IMR-90 (cell line): Measurements from ENCODE around the gene CCDC17. TPM values are rescaled to one million over a fixed set of nuclear protein-coding genes. Genes with fewer than 3 reads are reported as not detected.
A peak's percentile ranks its signal among the peaks of the same experiment; 100 is the strongest.

Source experiments
- ATAC-seq: fragments of 200-7000 bp; cut with Tn5 transposase; 2 replicates; pipeline ENCODE4 v1.9.1; 2020; ENCODE audit warnings: low read depth, mild to moderate bottlenecking, moderate library complexity
- BruUV-seq: library from RNA; stranded (reverse); fragments of 400-500 nt; replicated peaks from 2 replicates; lab custom pipeline; 2021; lab: Mats Ljungman, UMichigan
- CTCF ChIA-PET: fragments of 300-600 bp; formaldehyde crosslinking; extraction: SDS; loops from one replicate; lab custom pipeline; 2021; ENCODE audit warnings: antibody characterized with exemption; lab: Yijun Ruan, JAX
- POLR2A ChIA-PET: fragments of 300-600 bp; sonication (Branson Sonifier 250); formaldehyde crosslinking; loops from one replicate; lab custom pipeline; 2022; ENCODE audit warnings: antibody characterized with exemption; ENCODE audit not compliant: unreplicated experiment; lab: Charles Lee
- DNase-seq: peaks from one replicate; pipeline ENCODE4 v3.0.0; 2013
- H2AFZ ChIP-seq: replicated peaks from 2 replicates; pipeline ENCODE3; 2013; ENCODE audit warnings: low read length, mild to moderate bottlenecking; ENCODE audit not compliant: poor library complexity
- H2AK5ac ChIP-seq: 2 replicates; pipeline ENCODE4 v1.6.1; 2013; ENCODE audit warnings: low read depth, low read length, inconsistent platforms
- H2AK9ac ChIP-seq: replicated peaks from 2 replicates; pipeline ENCODE3; 2013; ENCODE audit warnings: mild to moderate bottlenecking, low read depth, low read length, moderate library complexity; ENCODE audit not compliant: poor library complexity
- H2BK120ac ChIP-seq: 2 replicates; pipeline ENCODE4 v1.6.1; 2013; ENCODE audit warnings: low read depth, low read length, inconsistent platforms
- H2BK15ac ChIP-seq: 3 replicates; pipeline ENCODE4 v1.6.1; 2013; ENCODE audit warnings: low read depth, low read length, inconsistent platforms
- H2BK20ac ChIP-seq: 2 replicates; pipeline ENCODE4 v1.6.1; 2013; ENCODE audit warnings: low read depth, mild to moderate bottlenecking, inconsistent platforms, low read length, moderate library complexity
- H2BK5ac ChIP-seq: 2 replicates; pipeline ENCODE4 v1.6.1; 2013; ENCODE audit warnings: mild to moderate bottlenecking, low read depth, low read length, inconsistent platforms; ENCODE audit not compliant: poor library complexity, severe bottlenecking
- H3K14ac ChIP-seq: replicated peaks from 2 replicates; pipeline ENCODE4 v1.6.1; 2013; ENCODE audit warnings: low read depth, low read length, inconsistent platforms
- H3K18ac ChIP-seq: 2 replicates; pipeline ENCODE4 v1.6.1; 2013; ENCODE audit warnings: low read depth, low read length, control low read depth
- H3K23ac ChIP-seq: 2 replicates; pipeline ENCODE4 v1.6.1; 2013; ENCODE audit warnings: low read depth, low read length, inconsistent platforms
- H3K27ac ChIP-seq: 2 replicates; pipeline ENCODE4 v1.5.1; 2013; ENCODE audit warnings: mild to moderate bottlenecking, control low read depth, low read length; ENCODE audit not compliant: insufficient read depth
- H3K27me3 ChIP-seq: 2 replicates; pipeline ENCODE4 v1.6.1; 2013; ENCODE audit warnings: low read length; ENCODE audit not compliant: control insufficient read depth, insufficient read depth
- H3K36me3 ChIP-seq: 2 replicates; pipeline ENCODE4 v1.6.1; 2013; ENCODE audit warnings: low read length, mixed read lengths; ENCODE audit not compliant: control insufficient read depth, insufficient read depth
- H3K4ac ChIP-seq: 2 replicates; pipeline ENCODE4 v1.6.1; 2013; ENCODE audit warnings: low read depth, low read length, inconsistent platforms
- H3K4me1 ChIP-seq: 2 replicates; pipeline ENCODE4 v1.6.1; 2013; ENCODE audit warnings: low read length, mixed read lengths; ENCODE audit not compliant: control insufficient read depth, insufficient read depth
- H3K4me2 ChIP-seq: 2 replicates; pipeline ENCODE4 v1.6.1; 2013; ENCODE audit warnings: low read depth, mild to moderate bottlenecking, control low read depth, low read length, moderate library complexity
- H3K4me3 ChIP-seq: 2 replicates; pipeline ENCODE4 v1.5.1; 2013; ENCODE audit warnings: low read depth, mild to moderate bottlenecking, control low read depth, low read length, moderate library complexity; ENCODE audit not compliant: insufficient read depth
- H3K56ac ChIP-seq: 2 replicates; pipeline ENCODE4 v1.6.1; 2013; ENCODE audit warnings: low read length, inconsistent platforms; ENCODE audit not compliant: insufficient read depth; ENCODE audit errors: extremely low read depth
- H3K79me1 ChIP-seq, 2 experiments: 2 replicates each; pipeline ENCODE4 v1.6.1; 2013; ENCODE audit warnings: low read length in 2 of 2, inconsistent platforms in 1 of 2, low read depth in 1 of 2
- H3K9ac ChIP-seq: 2 replicates; pipeline ENCODE4 v1.6.1; 2013; ENCODE audit warnings: low read depth, low read length, control low read depth
- H3K9me1 ChIP-seq: 2 replicates; pipeline ENCODE4 v1.6.1; 2013; ENCODE audit warnings: low read length, inconsistent platforms; ENCODE audit not compliant: insufficient read depth
- H3K9me3 ChIP-seq: 2 replicates; pipeline ENCODE4 v1.6.1; 2013; ENCODE audit warnings: low read length; ENCODE audit not compliant: control insufficient read depth, insufficient read depth
- H4K20me1 ChIP-seq: 2 replicates; pipeline ENCODE4 v1.6.1; 2013; ENCODE audit warnings: low read length, inconsistent platforms; ENCODE audit not compliant: insufficient read depth
- H4K5ac ChIP-seq: 2 replicates; pipeline ENCODE4 v1.6.1; 2013; ENCODE audit warnings: mild to moderate bottlenecking, low read depth, low read length, control low read depth
- H4K8ac ChIP-seq, 2 experiments: 2 replicates each; pipeline ENCODE4 v1.6.1; 2013; ENCODE audit warnings: low read depth in 2 of 2, low read length in 2 of 2, control low read depth in 1 of 2, inconsistent platforms in 1 of 2
- H4K91ac ChIP-seq: 2 replicates; pipeline ENCODE4 v1.6.1; 2013; ENCODE audit warnings: low read depth, low read length, inconsistent platforms; ENCODE audit not compliant: insufficient read depth
- CEBPB ChIP-seq: IDR thresholded peaks from 2 replicates; pipeline ENCODE4 v1.6.1; 2012; ENCODE audit warnings: low read depth, low read length, improper control_type of control experiment
- CHD1 ChIP-seq: IDR thresholded peaks from 2 replicates; pipeline ENCODE4 v1.6.1; 2012; ENCODE audit warnings: low read depth, low read length, improper control_type of control experiment
- CTCF ChIP-seq: conservative IDR thresholded peaks from 2 replicates; pipeline ENCODE4 v1.5.1; 2012; ENCODE audit warnings: mild to moderate bottlenecking, low read depth, low read length, improper control_type of control experiment
- ELK1 ChIP-seq: fragments of 150-350 bp; IDR thresholded peaks from 2 replicates; pipeline ENCODE4 v1.6.1; 2016; ENCODE audit warnings: low read depth, mild to moderate bottlenecking, low read length, moderate library complexity, borderline replicate concordance
- FOS ChIP-seq: fragments of 150-350 bp; IDR thresholded peaks from 2 replicates; pipeline ENCODE4 v1.6.1; 2016; ENCODE audit warnings: low read depth, low read length
- MAFK ChIP-seq: IDR thresholded peaks from 2 replicates; pipeline ENCODE4 v1.6.1; 2012; ENCODE audit warnings: low read depth, low read length, improper control_type of control experiment
- MXI1 ChIP-seq: IDR thresholded peaks from 2 replicates; pipeline ENCODE4 v1.6.1; 2012; ENCODE audit warnings: low read depth, mild to moderate bottlenecking, low read length, moderate library complexity, borderline replicate concordance
- NFE2L2 ChIP-seq: fragments of 150-350 bp; IDR thresholded peaks from 2 replicates; pipeline ENCODE4 v1.6.1; 2016; ENCODE audit warnings: low read depth, mild to moderate bottlenecking, low read length
- POLR2A ChIP-seq: IDR thresholded peaks from 2 replicates; pipeline ENCODE4 v1.6.1; 2012; ENCODE audit warnings: mild to moderate bottlenecking, low read depth, low read length
- RAD21 ChIP-seq: IDR thresholded peaks from 2 replicates; pipeline ENCODE4 v1.6.1; 2012; ENCODE audit warnings: low read length, improper control_type of control experiment
- RCOR1 ChIP-seq: IDR thresholded peaks from 2 replicates; pipeline ENCODE4 v1.6.1; 2012; ENCODE audit warnings: mild to moderate bottlenecking, low read length, improper control_type of control experiment; ENCODE audit not compliant: insufficient replicate concordance
- SMC3 ChIP-seq: fragments of 150-350 bp; IDR thresholded peaks from 2 replicates; pipeline ENCODE4 v1.6.1; 2016; ENCODE audit warnings: low read depth, mild to moderate bottlenecking, antibody characterized with exemption, low read length, moderate library complexity
- WGBS, 2 experiments: methylation state at CpG; one replicate each; pipeline versions ENCODE4 v1.1.5 to v1.1.7; 2013; ENCODE audit warnings: missing lambda C conversion rate in 2 of 2; ENCODE audit not compliant: insufficient read length in 1 of 2; ENCODE audit errors: extremely low coverage in 2 of 2; 5-methylcytosine and 5-hydroxymethylcytosine counted together
- dilution Hi-C: fragments of 300-500 bp; cut with HindIII; formaldehyde crosslinking; loops from one replicate; pipeline ENCODE4 v1.14.3; 2018; ENCODE audit warnings: low sequenced_read_pairs; ENCODE audit not compliant: unreplicated experiment
- in situ Hi-C: fragments of 300-500 bp; cut with MboI; formaldehyde crosslinking; loops from 3 replicates; pipeline ENCODE4 v1.14.3; 2019; ENCODE audit warnings: low sequenced_read_pairs, inconsistent platforms, mixed read lengths
- intact Hi-C: fragments of 100-400 bp; cut with micrococcal nuclease; formaldehyde crosslinking; loops from 2 replicates; pipeline ENCODE4 v1.10.0; 2022
- polyA plus RNA-seq, 3 experiments: library from polyadenylated mRNA; depleted of rRNA; stranded (reverse); fragments of >200 nt; gene quantifications; 2 replicates each; pipeline ENCODE4 v1.2.3, GENCODE V29; 2012; ENCODE audit warnings: low replicate concordance in 1 of 3
- total RNA-seq: library from RNA; depleted of rRNA; stranded (reverse); fragments of >200 nt; gene quantifications from 2 replicates; pipeline ENCODE4 v1.2.3, GENCODE V29; 2012

Gene CCDC17
- total and polyA plus RNA-seq, 2 of the 4 experiments (the other 2 are of a cell fraction), result 0.18 to 0.26 TPM

GRCh38 chr1:45608175-45609156 is 15.4 kb downstream of the CCDC17 start (continued):
- TF ChIP-seq MAFK (no peak), POLR2A (no peak), FOS (no peak)

- H4K91ac ChIP-seq, result no peak overlapping the region
- H2AK9ac ChIP-seq, result no peak overlapping the region
- no peak overlapping the region for H3K18ac ChIP-seq
- peaks cover 22% of the 10 kb centered on the region for H3K36me3 ChIP-seq
- BruUV-seq, result TSS peak; percentile 63
- no peak overlapping the region for H3K9ac ChIP-seq
- no peak overlapping the region for H4K8ac ChIP-seq
- H2BK5ac ChIP-seq, result no peak overlapping the region
- 69% methylated on average over 5 of the region's 6 CpGs; no CpG with 5 or more reads in 1 of the 2 experiments for WGBS, 2 experiments
- DNase-seq (no peak), ATAC-seq (no peak)
- no peak overlapping the region for H2BK20ac ChIP-seq
- H2BK15ac ChIP-seq, result no peak overlapping the region
- no peak overlapping the region for H3K27ac ChIP-seq
- H2AFZ ChIP-seq, result no peak overlapping the region
- H2BK120ac ChIP-seq, result no peak overlapping the region
- peaks cover 18 to 20% of the 10 kb centered on the region in 2 experiments for H3K79me1 ChIP-seq
- H3K4me2 ChIP-seq, result no peak overlapping the region
- no peak overlapping the region for H4K5ac ChIP-seq
- no peak overlapping the region for H3K23ac ChIP-seq
- intact Hi-C loops, result no loop called here
- no peak overlapping the region for H3K14ac ChIP-seq
- H3K4me1 ChIP-seq, result 0 out of 2 replicates have a peak, but pooled peaks cover under 1% of the 10 kb centered on the region
- no peak overlapping the region for H3K4ac ChIP-seq
- POLR2A ChIA-PET, result no interaction called here
- H3K27me3 ChIP-seq, result no peaks in the 10 kb centered on the region
- in situ Hi-C loops, result no loop called here
- H2AK5ac ChIP-seq, result no peak overlapping the region
- no peak overlapping the region for H3K56ac ChIP-seq
- H3K4me3 ChIP-seq, result no peak overlapping the region
- no peaks in the 10 kb centered on the region for H3K9me3 ChIP-seq
- H3K9me1 ChIP-seq, result peaks cover 3% of the 10 kb centered on the region
- dilution Hi-C loops, result no loop called here
- CTCF ChIA-PET, result no interaction called here
- peaks cover 3% of the 10 kb centered on the region for H4K20me1 ChIP-seq
- TF ChIP-seq POLR2A (no peak), NFE2L2 (no peak), MXI1 (no peak), RCOR1 (no peak), CEBPB (no peak), ELK1 (no peak), FOS (no peak), SMC3 (no peak), CHD1 (no peak), CTCF (no peak), RAD21 (no peak)
Measured at GRCh38 chr1:45607404-45608074, 16.3 kb downstream of the CCDC17 start.
